Activated CD4-positive, alpha-beta T cell treated with anti-CD3 and anti-CD28 coated beads, Interleukin-2, amount 50 U/mL, for 16 hours (primary cell): ENCODE data around the gene KCNH1.
"Not testable (repeated sequence)": the region's sequence is repeated elsewhere in the genome, so short reads cannot be mapped to it uniquely, and the experiment has no call there.

Experiments used
- DNase-seq: peaks from one replicate; pipeline ENCODE4 v3.0.0-alpha.2; 2020

The KCNH1 gene

DNA sequence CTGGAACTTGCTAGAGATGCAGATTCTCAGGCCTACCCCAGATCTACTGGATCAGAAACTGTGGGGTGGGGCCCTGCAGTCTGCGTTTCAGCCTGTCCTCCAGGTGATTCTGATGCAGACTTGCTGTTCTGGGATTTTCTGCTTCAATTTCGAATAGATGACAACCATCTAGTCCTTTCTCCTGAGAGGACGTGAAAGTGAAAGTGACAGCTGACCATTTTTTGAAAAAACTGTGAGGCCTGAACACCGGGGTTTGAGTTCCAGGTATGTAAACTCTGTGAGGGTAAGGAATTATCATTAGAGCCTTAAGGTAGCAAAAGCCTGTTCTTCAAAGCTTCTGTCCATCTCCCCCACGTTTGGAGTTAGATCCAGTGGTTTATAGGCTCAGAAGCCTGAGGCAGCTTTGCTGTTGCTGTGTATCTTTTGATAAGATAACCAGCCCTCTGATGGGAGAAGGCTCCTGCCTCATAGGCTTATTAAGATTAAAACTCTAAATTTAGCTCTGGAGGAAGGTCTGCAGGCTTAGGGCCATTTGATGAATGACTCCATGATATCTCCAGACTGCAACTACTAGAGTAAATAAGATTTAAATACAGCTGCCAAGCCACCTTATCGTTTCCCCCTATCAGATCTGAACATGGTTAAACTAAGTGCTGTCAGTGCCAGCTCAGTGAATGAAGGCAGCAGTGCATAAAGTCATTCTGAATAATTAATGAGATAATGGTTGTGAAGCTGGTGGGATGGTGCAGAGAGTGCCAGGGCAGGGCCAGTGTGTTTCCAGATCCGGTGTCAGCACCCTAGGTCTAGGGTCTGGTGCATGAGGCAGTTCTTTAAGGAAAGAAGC is 470.0 kb downstream of the KCNH1 start:
- no peak for DNase-seq

DNA sequence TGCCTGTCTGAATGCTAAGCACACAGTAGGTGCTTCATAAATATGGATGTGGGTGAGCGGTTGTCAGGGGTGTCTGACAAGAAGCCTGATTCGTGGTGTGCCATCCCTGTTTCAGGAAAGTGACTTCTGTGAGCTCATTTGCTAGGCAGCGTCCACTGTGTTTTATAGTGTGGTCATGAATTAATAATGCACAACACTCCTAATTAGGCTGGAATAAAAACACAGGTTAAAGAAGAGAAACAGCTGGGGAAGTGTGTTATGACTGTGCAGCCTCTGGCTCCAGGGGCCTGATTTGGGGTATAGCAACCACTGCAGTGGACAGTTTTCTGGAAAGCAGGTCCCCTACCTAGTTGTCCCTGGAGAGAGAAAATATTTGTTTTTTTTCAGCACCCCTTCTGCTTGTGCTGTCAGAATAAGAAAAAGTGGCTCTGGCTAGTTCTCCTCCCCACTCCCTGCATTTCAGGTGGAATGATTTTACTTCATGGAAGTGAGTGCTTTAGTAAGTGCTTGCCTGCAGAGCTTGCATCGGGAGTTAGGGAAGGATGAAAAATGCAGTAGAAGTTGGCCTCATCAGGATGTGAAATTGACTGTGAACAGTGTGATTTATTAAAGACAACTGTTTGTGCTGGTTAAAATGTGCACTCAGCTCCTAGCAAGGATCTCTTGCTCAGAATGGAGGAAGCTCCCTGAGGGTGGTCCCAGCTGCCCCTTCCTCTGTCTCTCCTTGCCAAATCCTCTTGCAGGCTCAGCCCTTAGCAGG is 471.5 kb downstream of the KCNH1 start:
- no peak for DNase-seq

DNA sequence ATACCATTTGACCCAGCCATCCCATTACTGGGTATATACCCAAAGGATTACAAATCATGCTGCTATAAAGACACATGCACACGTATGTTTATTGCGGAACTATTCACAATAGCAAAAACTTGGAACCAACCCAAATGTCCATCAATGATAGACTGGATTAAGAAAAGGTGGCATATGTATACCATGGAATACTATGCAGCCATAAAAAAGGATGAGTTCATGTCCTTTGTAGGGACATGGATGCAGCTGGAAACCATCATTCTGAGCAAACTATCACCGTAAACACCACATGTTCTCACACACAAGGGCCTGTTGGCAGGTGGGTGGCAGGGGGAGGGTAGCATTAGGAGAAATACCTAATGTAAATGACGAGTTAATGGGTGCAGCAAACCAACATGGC is 472.4 kb downstream of the KCNH1 start:
- DNase-seq = not testable (repeated sequence)

DNA sequence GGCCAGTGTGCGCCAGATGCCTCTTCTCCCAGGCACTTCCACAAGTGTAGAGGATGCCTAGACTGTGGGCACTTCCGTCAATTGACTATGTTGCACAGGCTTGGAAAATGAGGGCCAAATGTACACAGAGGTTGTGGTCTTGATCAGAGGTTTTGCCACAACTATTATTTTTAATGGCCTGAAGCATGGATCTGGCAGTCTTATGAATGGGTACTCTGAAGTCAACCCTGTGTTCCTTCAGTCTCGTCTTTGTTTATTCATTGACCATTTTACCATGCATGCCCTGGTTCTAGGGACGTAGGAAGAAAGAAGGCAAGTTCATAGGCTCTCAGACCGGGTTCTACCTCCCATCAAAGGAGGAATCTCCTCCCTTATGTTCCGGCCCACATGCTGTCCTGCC is 476.1 kb downstream of the KCNH1 start:
- DNase-seq = no peak

DNA sequence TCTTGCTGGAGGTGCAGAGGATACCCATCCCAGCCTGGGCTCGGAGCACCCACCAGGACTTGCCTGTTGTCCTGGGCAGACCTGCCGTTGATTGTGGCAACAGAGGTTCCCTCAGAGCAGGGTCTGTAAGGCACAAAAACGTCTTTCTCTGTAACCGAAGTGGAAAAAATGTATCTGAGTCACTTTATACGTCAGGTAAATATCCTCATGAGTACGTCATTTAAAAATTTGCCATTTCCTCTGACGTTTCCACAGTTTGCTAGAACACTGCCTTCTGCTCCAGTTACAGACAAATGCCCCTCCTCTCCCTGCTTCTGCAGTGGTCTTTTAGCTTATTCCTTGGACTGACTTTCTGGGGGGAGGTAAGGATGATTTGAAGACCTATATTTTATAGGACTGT is 478.4 kb downstream of the KCNH1 start:
- DNase-seq = no peak

DNA sequence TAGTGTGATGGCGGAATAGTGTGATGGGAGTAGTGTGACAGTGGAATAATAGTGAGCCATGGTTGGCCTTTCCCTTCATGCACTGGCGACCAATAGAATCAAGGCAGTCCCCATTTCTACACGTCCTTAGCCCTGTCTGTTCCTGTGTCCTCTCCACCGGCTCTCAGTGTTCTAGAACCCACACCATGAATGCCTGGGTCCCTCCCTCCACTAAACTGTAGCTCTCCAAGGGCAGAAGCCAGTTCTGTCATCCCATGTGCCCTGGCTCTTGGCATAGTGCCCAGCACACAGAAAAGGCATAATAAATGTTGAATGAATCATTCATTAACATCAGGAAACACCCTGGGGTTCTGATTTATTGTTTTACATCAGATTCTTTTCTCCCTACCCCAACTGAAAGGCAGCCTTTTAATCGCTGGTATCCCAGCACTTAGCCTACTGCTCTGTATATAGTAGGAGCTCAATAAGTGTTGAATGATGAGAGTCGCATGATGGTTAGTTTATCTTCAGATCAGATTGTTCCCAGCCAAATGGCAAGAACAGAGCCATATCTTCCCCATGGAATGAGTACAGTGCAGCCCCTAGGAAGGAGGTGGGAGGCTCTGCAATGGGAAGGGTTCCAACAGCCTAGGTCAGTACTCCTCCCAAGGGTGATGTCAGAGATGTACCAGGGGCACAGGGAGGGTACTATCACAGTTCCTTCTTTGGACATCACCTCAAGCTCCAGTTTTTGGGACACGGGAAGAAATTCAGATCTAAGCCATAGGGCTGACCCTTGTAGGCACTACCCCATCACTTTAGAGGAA is 479.6 kb downstream of the KCNH1 start:
- no peak for DNase-seq

DNA sequence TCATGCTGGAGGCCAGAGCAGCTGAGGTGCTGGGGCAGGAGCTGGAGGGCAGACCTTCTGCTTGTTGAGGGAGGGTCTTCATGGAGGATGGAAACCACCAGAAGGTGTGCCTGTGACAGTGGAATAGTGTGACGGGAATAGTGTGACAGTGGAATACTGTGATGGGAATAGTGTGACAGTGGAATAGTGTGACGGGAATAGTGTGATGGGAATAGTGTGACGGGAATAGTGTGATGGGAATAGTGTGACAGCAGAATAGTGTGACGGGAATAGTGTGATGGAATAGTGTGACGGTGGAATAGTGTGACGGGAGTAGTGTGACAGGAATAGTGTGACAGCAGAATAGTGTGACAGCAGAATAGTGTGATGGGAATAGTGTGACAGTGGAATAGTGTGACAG is 480.2 kb downstream of the KCNH1 start:
- DNase-seq = no peak

DNA sequence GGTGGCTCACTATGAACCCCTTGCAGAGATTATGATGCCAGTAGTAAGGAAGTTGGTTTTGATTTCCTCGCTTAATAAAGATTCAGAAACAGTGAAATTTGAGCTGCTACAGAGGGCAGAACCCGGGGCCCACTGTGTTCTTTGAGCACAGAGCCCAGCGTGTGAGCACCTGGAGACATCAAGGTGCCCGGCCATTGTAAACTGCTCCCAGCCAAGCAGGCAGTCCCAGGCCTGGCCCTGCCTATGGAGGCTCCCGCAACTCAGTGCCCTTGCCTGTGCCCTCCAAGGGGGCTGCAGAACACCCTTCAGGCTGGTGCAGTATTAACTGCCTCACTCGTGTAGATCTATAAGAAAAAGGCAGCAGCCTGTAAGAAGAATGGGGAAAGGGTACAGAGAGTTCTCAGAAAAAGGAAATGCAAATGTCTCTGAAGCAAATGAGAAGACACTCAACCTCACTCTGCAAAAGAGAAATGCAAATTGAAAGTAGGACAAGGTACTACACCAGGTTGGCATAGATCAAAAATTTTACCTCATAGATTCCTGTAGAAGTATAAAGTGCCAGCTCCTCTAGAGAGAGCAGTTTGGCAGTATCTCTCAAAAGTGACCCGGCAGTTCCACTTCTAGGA is 481.5 kb downstream of the KCNH1 start:
- no peak for DNase-seq

DNA sequence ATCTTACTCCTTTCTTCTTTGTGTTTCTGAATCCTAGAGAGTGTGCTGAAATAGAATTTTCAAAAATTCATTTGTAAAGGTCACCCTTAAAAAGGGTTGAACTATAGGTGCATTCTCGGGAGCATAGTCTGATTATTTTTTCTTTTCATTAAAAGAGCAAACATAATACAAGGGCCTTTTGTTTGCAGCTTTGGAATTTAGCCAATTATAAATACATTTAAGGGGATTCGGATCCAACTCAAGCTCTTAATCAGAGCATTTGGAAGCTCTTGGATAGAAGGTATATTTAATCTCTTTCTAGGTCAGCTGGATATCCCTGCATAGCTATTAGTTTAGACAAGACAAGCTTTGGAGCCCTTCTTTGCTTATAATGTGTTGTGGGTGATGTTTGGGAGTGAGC is 483.5 kb downstream of the KCNH1 start:
- no peak for DNase-seq

DNA sequence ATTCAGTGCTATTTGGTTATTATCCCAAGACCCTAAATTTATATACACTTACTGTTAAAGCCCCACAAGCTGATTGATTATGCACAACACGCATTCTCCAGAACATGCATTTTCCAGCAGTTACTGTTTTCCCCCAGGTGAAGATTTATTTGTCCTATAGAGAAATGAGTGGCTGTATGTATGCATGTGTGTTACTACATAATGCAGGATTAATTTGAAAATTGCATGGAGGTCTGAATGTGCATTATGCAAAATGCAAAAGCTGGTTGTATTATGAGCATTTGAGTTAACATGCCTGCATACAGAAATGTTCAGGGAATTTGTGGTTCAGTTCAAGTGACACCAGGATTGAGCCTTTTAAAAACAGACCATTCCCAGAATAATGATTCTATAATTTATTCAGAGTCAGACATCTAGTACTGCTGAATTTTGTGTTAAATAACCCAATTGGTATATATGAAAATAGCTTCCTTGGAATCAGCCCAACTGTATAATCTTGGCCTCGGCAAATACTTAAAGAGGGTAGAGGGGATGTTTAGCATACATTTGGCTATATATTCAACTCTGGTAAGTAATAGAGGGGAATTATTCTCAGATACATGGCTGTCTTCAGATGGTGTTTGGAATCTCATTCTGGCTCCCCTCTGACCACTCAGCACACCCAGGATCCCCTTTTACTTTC is 485.2 kb downstream of the KCNH1 start:
- DNase-seq = no peak

DNA sequence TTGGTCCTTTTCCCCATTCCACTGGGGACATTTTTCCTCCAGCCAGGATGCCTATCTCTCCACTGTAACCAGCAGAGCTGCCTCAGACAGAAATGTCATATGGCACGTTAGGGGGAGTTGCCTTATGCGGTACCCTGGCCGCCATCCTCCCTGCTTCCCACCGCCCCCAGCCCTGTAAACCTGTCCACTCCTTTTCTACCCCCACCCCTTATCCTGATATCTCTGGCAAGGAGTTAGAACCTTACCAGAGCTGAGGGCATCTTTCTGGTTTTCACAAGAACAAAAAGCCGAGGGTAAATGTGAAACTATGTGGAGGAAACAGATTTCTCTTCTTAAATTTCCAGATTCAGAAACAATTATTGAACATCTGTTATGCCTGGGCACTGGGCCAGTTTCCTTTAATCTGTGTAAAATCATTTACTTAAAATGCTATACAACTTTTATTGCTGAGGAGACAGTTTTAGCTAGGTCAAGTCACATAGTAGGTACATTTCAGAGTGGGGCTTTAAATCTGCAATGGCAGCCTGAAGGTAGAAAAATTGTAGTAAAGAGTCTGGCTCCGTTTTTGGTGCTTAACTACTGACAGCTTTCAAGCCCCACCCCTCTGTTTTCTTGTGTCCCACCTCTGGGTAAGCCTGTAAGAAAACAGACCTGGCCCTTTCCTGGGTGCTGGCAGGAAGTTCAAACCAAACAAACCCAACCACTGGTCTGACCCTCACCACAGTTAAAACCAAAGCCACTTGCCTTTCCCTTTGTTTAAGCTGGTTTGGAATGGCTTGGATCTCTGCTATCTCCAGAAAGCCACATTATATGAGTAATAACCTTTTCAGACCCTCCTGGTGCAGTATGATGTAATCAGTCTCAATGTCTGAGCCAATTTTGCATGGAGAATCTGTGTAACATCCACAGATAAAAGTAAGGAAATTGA is 486.3 kb downstream of the KCNH1 start:
- no peak for DNase-seq

DNA sequence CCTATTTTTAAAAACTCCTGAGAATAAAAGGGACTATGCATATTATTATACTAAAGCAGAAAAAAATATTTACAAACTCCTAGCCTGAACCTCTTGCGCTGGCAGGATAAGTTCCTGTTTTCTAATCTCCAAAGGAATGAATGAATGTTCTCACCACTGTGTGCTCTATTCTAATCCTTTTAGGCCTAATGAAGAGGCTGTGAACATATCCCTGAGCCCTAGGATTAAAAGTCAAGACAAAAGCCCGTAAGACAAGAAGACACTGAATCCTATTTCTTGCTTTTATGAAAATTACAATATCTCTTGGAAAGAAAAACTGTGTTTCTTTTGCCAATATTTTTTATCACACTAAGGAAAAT is 487.7 kb downstream of the KCNH1 start:
- DNase-seq = no peak

DNA sequence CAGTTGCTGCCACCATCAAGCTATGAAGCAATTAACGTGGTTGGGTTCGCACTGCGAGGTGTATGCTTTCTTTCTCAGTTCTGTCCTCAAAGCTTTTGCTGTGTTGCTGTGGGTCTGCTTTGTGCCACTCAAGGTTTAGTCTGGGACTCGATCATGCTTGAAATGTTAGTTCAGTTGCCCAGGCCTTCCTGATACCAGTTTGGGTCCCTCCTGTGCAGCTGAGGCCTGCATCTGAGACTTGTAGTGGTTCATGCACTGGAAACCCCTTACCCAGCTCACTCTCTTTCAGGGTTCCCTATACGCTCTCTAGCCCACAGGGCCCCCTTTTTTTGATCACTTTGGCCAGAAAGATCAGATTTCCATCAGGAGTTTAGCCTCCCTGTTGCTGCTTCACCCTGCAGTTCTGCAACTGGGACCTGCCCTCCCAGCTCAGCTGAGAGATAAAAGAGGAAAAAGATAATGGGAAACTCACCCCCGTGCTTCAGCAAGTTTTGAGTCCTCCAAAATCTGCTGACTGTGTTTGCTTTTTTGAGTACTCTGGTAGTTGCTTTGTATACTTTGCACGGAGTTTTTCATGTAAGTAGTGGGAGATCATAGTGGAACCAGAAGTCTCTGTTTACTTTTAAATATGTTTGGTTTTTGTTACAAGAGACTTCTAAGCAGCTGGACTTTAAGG is 488.2 kb downstream of the KCNH1 start:
- no peak for DNase-seq

DNA sequence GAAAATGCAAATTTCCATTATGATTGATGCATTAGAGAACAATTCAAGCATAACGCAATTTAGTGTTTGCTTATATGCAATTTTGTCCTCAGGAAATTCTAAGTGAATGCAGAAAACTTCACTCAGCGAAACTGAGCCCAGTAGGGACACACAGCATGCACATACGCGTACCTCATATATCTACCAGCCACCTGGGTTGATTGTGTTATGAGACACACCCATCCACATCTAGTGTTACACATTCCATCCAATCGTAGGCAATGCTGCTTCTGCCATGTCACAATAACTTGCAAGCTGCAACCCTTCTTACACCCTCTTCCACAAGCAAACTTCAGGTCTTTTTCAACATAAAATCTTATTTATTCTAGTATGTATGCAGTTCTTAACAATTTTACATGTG is 492.4 kb downstream of the KCNH1 start:
- no peak for DNase-seq

DNA sequence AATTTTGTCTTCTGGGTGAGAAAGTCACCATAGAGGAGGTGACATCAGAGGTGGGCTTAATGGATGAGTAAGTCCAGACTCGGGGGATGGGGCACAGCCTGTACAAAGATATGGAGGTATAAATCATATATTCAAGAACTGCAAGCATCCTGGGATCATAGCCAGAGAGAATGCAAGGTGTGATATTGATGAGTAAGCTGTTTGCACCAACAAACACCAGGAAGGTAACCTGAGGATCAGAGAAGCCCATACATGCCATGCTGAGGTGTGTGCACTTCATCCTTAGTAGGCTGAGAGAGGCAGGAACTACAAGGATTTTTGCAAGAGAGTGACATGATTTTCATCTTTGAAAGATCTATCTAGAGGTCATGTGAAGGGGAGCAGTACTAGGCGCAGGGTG is 498.8 kb downstream of the KCNH1 start:
- DNase-seq = no peak

DNA sequence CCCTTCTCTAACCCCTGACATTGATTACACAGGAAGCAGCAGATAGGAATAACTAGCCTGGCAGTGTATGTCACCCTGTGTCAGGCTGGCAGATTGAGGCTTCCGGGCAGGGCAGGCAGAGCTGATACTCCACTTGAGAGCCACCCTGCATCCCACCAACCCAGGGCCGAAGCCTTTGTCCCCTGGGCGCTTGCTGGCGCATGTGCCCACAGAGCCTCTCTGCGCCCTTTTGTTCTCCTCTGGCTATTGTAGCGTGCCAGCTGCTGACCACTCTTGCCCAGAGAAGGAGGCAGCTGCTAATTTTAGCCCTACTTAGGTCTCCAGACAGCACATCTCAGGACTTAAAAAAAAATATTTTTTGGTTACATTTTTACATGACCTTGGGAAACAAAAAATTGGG is 500.3 kb downstream of the KCNH1 start:
- no peak for DNase-seq

DNA sequence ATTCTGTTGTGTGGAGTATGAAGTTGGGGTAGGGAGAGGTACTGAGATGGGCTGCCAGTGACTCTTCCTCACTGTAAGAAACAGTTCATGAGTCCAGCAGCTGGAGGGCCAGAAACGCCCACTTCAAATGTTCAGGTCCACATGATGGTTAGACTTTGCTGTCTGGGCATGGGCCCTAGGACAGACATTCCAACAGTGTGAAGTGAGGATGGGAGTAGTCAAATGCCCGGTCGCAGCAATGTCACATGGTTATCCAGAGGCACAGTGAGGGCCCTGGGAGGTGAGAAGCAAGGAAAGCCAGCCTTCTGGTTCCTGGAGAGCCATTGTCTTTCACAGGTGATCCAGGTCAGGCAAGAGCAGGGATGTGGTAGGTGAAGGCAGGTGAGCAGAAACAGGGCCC is 500.8 kb downstream of the KCNH1 start:
- no peak for DNase-seq

DNA sequence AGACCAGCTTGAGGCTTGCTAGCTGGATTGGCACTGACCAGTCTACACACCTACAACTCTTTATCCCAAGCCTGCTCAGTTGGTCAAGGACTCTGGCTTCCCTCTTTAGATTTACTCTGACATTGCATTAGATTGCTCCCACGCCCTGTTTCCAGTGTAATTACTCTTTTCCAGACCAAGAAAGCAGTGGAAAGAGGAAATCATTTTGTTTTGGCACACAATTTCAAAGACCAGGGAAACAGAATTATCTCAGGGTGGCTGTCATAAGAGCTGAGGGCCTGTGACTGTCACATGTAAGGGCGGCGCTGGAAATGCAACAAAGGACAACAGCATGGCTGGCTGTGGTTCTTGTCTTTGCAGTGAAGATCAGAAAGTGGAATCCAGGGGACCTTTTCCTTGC is 502.5 kb downstream of the KCNH1 start:
- no peak for DNase-seq

DNA sequence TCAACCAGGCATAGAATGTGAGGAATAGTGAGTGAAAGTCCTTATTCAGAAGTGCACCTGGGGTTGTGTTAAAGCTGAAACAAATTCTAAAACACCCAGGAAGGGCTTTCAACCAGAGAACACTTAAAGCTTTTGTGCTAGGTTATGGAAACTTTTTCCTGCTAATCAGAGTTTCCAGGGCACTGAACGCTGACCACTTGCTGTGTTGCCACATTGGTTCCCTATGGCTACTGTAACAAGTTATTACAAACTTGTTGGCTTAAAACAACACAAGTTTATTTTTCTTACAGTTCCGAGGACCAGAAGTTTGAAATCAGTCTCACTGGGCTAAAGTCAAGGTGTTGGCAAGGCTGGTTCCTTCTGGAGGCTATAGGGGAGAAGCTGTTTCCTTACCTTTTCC is 504.7 kb downstream of the KCNH1 start:
- no peak for DNase-seq

DNA sequence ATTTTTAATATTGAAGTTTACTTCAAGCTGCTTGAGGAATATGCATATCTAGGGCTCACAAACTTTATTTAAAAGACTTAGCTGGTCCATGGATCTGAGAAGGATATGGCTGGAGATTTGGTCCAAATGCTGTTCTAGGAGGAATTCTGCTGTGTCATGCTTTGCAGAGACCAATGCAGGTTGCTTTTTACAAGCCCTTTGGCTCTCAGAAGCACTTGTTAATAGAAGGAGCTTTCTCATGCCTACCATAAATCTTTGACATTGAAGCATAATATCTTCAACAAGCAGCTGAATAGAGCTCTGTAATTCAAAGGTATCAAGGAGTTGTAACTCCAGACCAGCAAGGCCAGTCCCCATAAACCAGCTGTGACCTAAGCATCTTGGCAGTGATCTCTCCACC is 506.2 kb downstream of the KCNH1 start:
- no peak for DNase-seq
